ENCODE results near the gene EXOC3L2.
A peak's percentile ranks its signal among the peaks of the same experiment; 100 is the strongest.

Gene EXOC3L2

DNA sequence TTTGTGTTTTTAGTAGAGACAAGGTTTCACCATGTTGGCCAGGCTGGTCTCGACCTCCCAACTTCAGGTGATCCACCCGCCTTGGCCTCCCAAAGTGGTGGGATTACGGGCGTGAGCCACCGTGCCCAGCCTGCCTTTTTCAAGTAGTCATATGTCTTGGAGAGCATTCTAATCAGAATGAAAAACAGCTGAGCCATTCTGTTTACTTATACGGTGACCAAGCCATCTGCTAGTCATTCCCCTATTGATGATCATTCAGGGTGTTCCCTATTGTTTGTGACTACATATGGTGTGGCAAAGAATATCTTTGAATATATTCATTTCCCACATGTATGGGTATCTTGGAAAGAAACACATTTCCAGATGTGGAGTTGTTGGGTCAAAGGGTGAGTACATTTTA, 49.4 kb downstream of the EXOC3L2 start:
- Mint-ChIP-seq H3K4me3 (no peak overlapping the region), H3K27ac (no peak overlapping the region), H3K27me3 (ENCODE audit: low read depth) (peaks cover 7% of the 10 kb centered on the region), H3K36me3 (ENCODE audit: low read depth) (no peaks in the 10 kb centered on the region), H3K9me3 (no peaks in the 10 kb centered on the region), H3K4me1 (peaks cover 4% of the 10 kb centered on the region)
- TF ChIP-seq, protein P1, sequence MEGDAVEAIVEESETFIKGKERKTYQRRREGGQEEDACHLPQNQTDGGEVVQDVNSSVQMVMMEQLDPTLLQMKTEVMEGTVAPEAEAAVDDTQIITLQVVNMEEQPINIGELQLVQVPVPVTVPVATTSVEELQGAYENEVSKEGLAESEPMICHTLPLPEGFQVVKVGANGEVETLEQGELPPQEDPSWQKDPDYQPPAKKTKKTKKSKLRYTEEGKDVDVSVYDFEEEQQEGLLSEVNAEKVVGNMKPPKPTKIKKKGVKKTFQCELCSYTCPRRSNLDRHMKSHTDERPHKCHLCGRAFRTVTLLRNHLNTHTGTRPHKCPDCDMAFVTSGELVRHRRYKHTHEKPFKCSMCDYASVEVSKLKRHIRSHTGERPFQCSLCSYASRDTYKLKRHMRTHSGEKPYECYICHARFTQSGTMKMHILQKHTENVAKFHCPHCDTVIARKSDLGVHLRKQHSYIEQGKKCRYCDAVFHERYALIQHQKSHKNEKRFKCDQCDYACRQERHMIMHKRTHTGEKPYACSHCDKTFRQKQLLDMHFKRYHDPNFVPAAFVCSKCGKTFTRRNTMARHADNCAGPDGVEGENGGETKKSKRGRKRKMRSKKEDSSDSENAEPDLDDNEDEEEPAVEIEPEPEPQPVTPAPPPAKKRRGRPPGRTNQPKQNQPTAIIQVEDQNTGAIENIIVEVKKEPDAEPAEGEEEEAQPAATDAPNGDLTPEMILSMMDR (IDR thresholded peaks at IDR 0.05; ENCODE audit: unreplicated experiment in 3 of 3), result no peak

DNA sequence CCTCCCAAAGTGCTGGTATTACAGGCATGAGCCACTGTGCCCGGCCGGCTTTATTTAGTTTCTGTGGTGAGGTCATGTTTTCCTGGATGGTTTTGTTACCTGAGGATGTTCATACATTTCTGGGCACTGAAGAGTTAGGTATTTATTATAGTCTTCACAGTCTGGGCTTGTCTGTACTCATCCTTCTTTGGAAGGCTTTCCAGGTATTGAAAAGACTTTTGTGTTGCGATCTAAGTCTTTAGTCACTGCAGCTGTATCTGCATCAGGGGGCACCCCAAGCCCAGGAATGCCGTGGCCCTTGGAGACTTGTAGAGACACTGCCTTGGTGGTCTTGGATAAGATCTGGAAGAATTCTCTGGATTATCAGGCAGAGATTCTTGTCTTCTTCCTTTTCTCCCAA, 53.8 kb downstream of the EXOC3L2 start:
- H3K27me3 Mint-ChIP-seq (ENCODE audit: low read depth), result peaks cover 6% of the 10 kb centered on the region
- TF ChIP-seq, protein P1 (IDR thresholded peaks at IDR 0.05; ENCODE audit: unreplicated experiment in 3 of 3), result no peak
- H3K9me3 Mint-ChIP-seq, result no peaks in the 10 kb centered on the region
- H3K27ac Mint-ChIP-seq, result no peak overlapping the region
- no peaks in the 10 kb centered on the region for H3K4me1 Mint-ChIP-seq
- H3K36me3 Mint-ChIP-seq (ENCODE audit: low read depth), result no peaks in the 10 kb centered on the region
- H3K4me3 Mint-ChIP-seq, result no peak overlapping the region

- TF ChIP-seq, protein P1 (IDR thresholded peaks at IDR 0.05; ENCODE audit: unreplicated experiment in 3 of 3), result no peak
- no peak overlapping the region for H3K4me3 Mint-ChIP-seq
- H3K27me3 Mint-ChIP-seq (ENCODE audit: low read depth), result peaks cover 3% of the 10 kb centered on the region
- H3K9me3 Mint-ChIP-seq, result no peaks in the 10 kb centered on the region
- H3K4me1 Mint-ChIP-seq, result no peaks in the 10 kb centered on the region
- H3K36me3 Mint-ChIP-seq (ENCODE audit: low read depth), result no peaks in the 10 kb centered on the region
- no peak overlapping the region for H3K27ac Mint-ChIP-seq
Measured at GRCh38 chr19:45189971-45190370, 55.2 kb downstream of the EXOC3L2 start.

- Mint-ChIP-seq H3K27ac (no peak overlapping the region), H3K9me3 (no peaks in the 10 kb centered on the region), H3K4me3 (no peak overlapping the region), H3K4me1 (no peaks in the 10 kb centered on the region), H3K27me3 (ENCODE audit: low read depth) (peaks cover 3% of the 10 kb centered on the region), H3K36me3 (ENCODE audit: low read depth) (no peaks in the 10 kb centered on the region)
- TF ChIP-seq, protein P1 (IDR thresholded peaks at IDR 0.05; ENCODE audit: unreplicated experiment in 3 of 3), result peak; percentile 57 to 63 (median 59)
Measured at GRCh38 chr19:45187421-45188100, 57.6 kb downstream of the EXOC3L2 start.

DNA sequence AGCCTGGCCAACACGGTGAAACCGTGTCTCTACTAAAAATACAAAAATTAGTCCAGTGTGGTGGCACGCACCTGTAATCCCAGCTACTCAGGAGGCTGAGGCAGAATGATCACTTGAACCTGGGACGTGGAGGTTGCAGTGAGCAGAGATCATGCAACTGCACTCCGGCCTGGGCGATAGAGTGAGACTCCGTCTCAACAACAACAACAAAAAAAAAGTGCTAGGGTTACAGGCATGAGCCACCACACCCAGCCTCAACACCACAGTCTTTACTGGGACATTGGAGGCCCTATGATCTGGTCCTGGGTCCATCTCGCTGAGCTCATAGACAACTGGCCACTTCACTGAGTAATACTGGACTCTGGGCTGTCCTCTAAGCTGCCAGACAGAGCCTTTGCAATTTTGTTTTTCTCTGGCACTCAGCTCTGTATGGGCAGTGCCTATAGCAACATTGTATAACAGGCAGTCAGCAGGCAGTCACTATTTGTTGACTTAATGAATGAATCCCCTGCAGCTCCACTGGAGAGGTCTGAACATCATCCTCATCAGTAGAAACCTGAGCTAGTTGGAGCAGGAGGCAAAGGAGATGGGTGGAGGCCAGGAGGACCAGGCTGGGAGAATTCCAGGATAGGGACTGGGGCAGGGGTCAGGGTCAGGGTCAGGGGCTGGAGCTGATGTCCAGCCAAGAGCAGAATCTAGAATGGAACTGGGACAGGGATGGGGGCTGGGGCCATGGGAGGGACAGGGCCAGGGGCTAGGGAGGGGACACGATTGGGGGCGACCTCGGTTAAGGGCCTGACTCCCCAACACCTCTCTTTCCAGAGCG, 58.5 kb downstream of the EXOC3L2 start:
- Mint-ChIP-seq H3K36me3 (ENCODE audit: low read depth) (no peaks in the 10 kb centered on the region), H3K27ac (no peak overlapping the region), H3K4me3 (no peak overlapping the region), H3K27me3 (ENCODE audit: low read depth) (peaks cover 3% of the 10 kb centered on the region), H3K4me1 (peaks cover under 1% of the 10 kb centered on the region), H3K9me3 (no peaks in the 10 kb centered on the region)
- TF ChIP-seq, protein P1 (IDR thresholded peaks at IDR 0.05; ENCODE audit: unreplicated experiment in 3 of 3), result no peak
